Tibial nerve (tissue), 4 donors: Measurements from ENCODE around the gene TRIM69. TPM values are rescaled to one million over a fixed set of nuclear protein-coding genes. Genes with fewer than 3 reads are reported as not detected.
"Not testable (repeated sequence)": the region's sequence is repeated elsewhere in the genome, so short reads cannot be mapped to it uniquely, and the experiment has no call there.

Experiments
- DNase-seq, 2 donors: peaks; one replicate each; pipeline ENCODE4 v3.0.0-alpha.2; 2019; ENCODE audit warnings: low spot score in 2 of 2
- H3K27ac ChIP-seq, 4 donors: fragments of 200-600 bp; sonication (generic) in 3 of 4; one replicate each; pipeline ENCODE4 v1.5.1; 2017 to 2019; ENCODE audit warnings: mild to moderate bottlenecking in 1 of 4
- H3K27me3 ChIP-seq, 2 donors: fragments of 200-600 bp; sonication (generic) in 1 of 2; one replicate each; pipeline versions ENCODE4 v1.5.1 to v1.6.0; 2017 to 2019
- H3K36me3 ChIP-seq, 3 donors: fragments of 200-600 bp; sonication (generic); one replicate each; pipeline ENCODE4 v1.5.1; 2018 to 2019
- H3K4me1 ChIP-seq, 4 donors: fragments of 200-600 bp; sonication (generic) in 3 of 4; one replicate each; pipeline ENCODE4 v1.5.1; 2017 to 2019
- H3K4me3 ChIP-seq, 4 donors: fragments of 200-600 bp; sonication (generic) in 3 of 4; one replicate each; pipeline ENCODE4 v1.5.1; 2017 to 2019; ENCODE audit warnings: mild to moderate bottlenecking in 1 of 4, moderate library complexity in 1 of 4
- H3K9me3 ChIP-seq, 4 donors: fragments of 200-600 bp; sonication (generic) in 3 of 4; one replicate each; pipeline ENCODE4 v1.5.1; 2017 to 2019
- EP300 ChIP-seq, 2 donors: sonication (generic); formaldehyde crosslinking; IDR thresholded peaks; one replicate each; pipeline ENCODE4 v1.6.1; 2017; ENCODE audit warnings: antibody characterized with exemption in 2 of 2, mild to moderate bottlenecking in 1 of 2
- POLR2A ChIP-seq, 2 donors: fragments of 450-650 bp; IDR thresholded peaks; one replicate each; pipeline ENCODE4 v1.6.1; 2017; ENCODE audit warnings: antibody characterized with exemption in 2 of 2, mild to moderate bottlenecking in 2 of 2, moderate library complexity in 2 of 2
- WGBS, 2 donors: methylation state at CpG; one replicate each; pipeline ENCODE4 v1.1.5; 2018; 5-methylcytosine and 5-hydroxymethylcytosine counted together
- total RNA-seq, 4 donors: library from RNA; depleted of rRNA; stranded (reverse); fragments of >200 nt; gene quantifications; one replicate each; pipeline ENCODE4 v1.1.0, GENCODE V29; 2016
- TF ChIP-seq, protein P1 (sequence below), 5 experiments: fragments of 200-600 bp in 3 of 5; fragments of 450-650 bp in 2 of 5; sonication (generic) in 3 of 5; IDR thresholded peaks; one replicate each; pipeline ENCODE4 v1.5.1; 2016 to 2019; ENCODE audit warnings: antibody characterized with exemption in 5 of 5, mild to moderate bottlenecking in 3 of 5, moderate library complexity in 2 of 5

TRIM69 gene
- total RNA-seq, 4 donors from 2014 or later: 11.7 to 27.1 (median 19.3) TPM

GRCh38 chr15:44780608-44781007 is 44.3 kb downstream of the TRIM69 start:
- H3K4me1 ChIP-seq: peaks cover 0 to 7% (median 0%) of the 10 kb centered on the region in 4 donors
- WGBS, 2 donors: 45 to 47% methylated on average over 2 of the region's 2 CpGs
- DNase-seq: no peak
- no peaks in the 10 kb centered on the region for H3K9me3 ChIP-seq
- TF ChIP-seq POLR2A (IDR thresholded peaks at IDR 0.05): no peak
- TF ChIP-seq, protein P1, sequence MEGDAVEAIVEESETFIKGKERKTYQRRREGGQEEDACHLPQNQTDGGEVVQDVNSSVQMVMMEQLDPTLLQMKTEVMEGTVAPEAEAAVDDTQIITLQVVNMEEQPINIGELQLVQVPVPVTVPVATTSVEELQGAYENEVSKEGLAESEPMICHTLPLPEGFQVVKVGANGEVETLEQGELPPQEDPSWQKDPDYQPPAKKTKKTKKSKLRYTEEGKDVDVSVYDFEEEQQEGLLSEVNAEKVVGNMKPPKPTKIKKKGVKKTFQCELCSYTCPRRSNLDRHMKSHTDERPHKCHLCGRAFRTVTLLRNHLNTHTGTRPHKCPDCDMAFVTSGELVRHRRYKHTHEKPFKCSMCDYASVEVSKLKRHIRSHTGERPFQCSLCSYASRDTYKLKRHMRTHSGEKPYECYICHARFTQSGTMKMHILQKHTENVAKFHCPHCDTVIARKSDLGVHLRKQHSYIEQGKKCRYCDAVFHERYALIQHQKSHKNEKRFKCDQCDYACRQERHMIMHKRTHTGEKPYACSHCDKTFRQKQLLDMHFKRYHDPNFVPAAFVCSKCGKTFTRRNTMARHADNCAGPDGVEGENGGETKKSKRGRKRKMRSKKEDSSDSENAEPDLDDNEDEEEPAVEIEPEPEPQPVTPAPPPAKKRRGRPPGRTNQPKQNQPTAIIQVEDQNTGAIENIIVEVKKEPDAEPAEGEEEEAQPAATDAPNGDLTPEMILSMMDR (IDR thresholded peaks at IDR 0.05): no peak
- no peak for TF ChIP-seq EP300 (IDR thresholded peaks at IDR 0.05)
- no peak overlapping the region for H3K4me3 ChIP-seq
- no peaks in the 10 kb centered on the region for H3K27me3 ChIP-seq
- H3K36me3 ChIP-seq: no peaks in the 10 kb centered on the region
- no peak overlapping the region for H3K27ac ChIP-seq

- Histone ChIP-seq H3K9me3 (no peaks in the 10 kb centered on the region), H3K27me3 (no peaks in the 10 kb centered on the region), H3K36me3 (no peaks in the 10 kb centered on the region), H3K27ac (peak overlapping the region in 1 of 4 donors; percentile 49), H3K4me3 (no peak overlapping the region), H3K4me1 (peaks cover 0 to 7% (median 0%) of the 10 kb centered on the region in 4 donors)
- WGBS, 2 donors: 75 to 83% methylated on average over 7 of the region's 7 CpGs
- TF ChIP-seq, protein P1 (IDR thresholded peaks at IDR 0.05): no peak
- TF ChIP-seq POLR2A (IDR thresholded peaks at IDR 0.05): no peak
- TF ChIP-seq EP300 (IDR thresholded peaks at IDR 0.05): no peak
- DNase-seq: no peak
These were observed 44.9 kb downstream of the TRIM69 start for GRCh38 chr15:44781128-44781810.

- no peak for TF ChIP-seq POLR2A (IDR thresholded peaks at IDR 0.05)
- TF ChIP-seq, protein P1 (IDR thresholded peaks at IDR 0.05): no peak
- TF ChIP-seq EP300 (IDR thresholded peaks at IDR 0.05): no peak
- Histone ChIP-seq H3K4me1 (peaks cover 0 to 7% (median 0%) of the 10 kb centered on the region in 4 donors), H3K4me3 (no peak overlapping the region), H3K9me3 (no peaks in the 10 kb centered on the region), H3K27ac (no peak overlapping the region), H3K27me3 (no peaks in the 10 kb centered on the region), H3K36me3 (no peaks in the 10 kb centered on the region)
- 88 to 91% methylated on average over 3 of the region's 3 CpGs for WGBS, 2 donors
- DNase-seq: no peak
These were observed 46.2 kb downstream of the TRIM69 start for GRCh38 chr15:44782516-44782915.

GRCh38 chr15:44784918-44785274 is 48.6 kb downstream of the TRIM69 start:
- H3K9me3 ChIP-seq, DNase-seq, H3K4me1 ChIP-seq, H3K27me3 ChIP-seq, H3K36me3 ChIP-seq: not testable (repeated sequence)
- H3K4me3 ChIP-seq: peak overlapping the region in 3 of 4 donors; percentile 60 to 92 (median 74)
- H3K27ac ChIP-seq: peak overlapping the region in 3 of 4 donors; percentile 85 to 88 (median 87)
- whole genome bisulfite sequencing, 2 donors: 61 to 66% methylated on average over 5 of the region's 5 CpGs

DNA sequence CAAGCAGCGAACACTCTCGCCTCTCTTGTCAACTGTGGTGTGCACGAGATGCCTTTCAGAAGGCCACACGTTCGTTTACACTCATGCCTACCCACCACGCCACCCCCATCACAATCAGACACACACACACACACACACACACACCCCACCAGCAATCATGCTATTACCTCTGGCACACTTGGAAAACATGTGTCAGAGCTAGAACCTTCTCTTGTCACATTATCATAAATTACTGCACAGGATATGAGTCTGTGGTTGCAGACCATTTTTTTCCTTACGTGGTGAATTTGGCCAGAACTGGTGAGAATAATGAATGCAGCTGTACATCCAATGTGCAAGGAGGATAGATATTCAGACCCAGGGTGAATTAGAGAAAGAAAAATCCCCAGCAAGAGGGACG is 52.4 kb downstream of the TRIM69 start:
- no peak overlapping the region for H3K4me3 ChIP-seq
- TF ChIP-seq, protein P1 (IDR thresholded peaks at IDR 0.05): no peak
- TF ChIP-seq EP300 (IDR thresholded peaks at IDR 0.05) (no peak), POLR2A (IDR thresholded peaks at IDR 0.05) (no peak)
- H3K27me3 ChIP-seq: no peaks in the 10 kb centered on the region
- H3K9me3 ChIP-seq: no peaks in the 10 kb centered on the region
- H3K4me1 ChIP-seq: peaks cover 0 to 4% (median 0%) of the 10 kb centered on the region in 4 donors
- H3K36me3 ChIP-seq: no peaks in the 10 kb centered on the region
- 71 to 74% methylated on average over 8 of the region's 8 CpGs for WGBS, 2 donors
- H3K27ac ChIP-seq: no peak overlapping the region
- no peak for DNase-seq
